ENCODE measurements around the gene HAL. TPM values are rescaled to one million over a fixed set of nuclear protein-coding genes. Genes with fewer than 3 reads are reported as not detected.
"Not testable (repeated sequence)": the region's sequence is repeated elsewhere in the genome, so short reads cannot be mapped to it uniquely, and the experiment has no call there.

Gene HAL
- total and polyA plus RNA-seq, 2 of the 13 experiments (the other 11 are each of a cell fraction or from before 2014, with no cell fraction given) = 0.89 to 37.8 TPM

- in situ Hi-C loops (cut with HindIII; ENCODE audit: extremely low pct_ligation_motif_present, low pct_unique_long_range_greater_than_20kb); H3K4me2 ChIP-seq (ENCODE audit: low read depth, low read length); BruUV-seq (replicated peaks): not testable (repeated sequence)
Observed at GRCh38 chr12:95969116-95969515, 27.0 kb downstream of the HAL start.

More at GRCh38 chr12:95969116-95969515, 27.0 kb downstream of the HAL start:
- H2AFZ ChIP-seq (ENCODE audit: low read length); H3K9me3 ChIP-seq (ENCODE audit: low read length); H3K27me3 ChIP-seq (ENCODE audit: control insufficient read depth in 1 of 2, insufficient read depth in 2 of 2, low read length in 2 of 2); FAIRE-seq; H3K4me3 ChIP-seq (replicated peaks in 1 of 3; ENCODE audit: insufficient read depth in 1 of 3, low read depth in 2 of 3, low read length in 3 of 3); H3K36me3 ChIP-seq (replicated peaks in 1 of 2; ENCODE audit: control insufficient read depth in 1 of 2, insufficient read depth in 2 of 2, low read length in 2 of 2); ATAC-seq; H3K79me2 ChIP-seq (ENCODE audit: insufficient read depth, low read length); H3K9ac ChIP-seq (ENCODE audit: insufficient read depth, low read depth, low read length); H3K27ac ChIP-seq (ENCODE audit: extremely low read length, insufficient read depth, low read length); CTCF ChIA-PET (ENCODE audit: low intra/inter-chr PET ratio, low total read pairs); H4K20me1 ChIP-seq (ENCODE audit: insufficient read depth, low read length); intact Hi-C loops (cut with micrococcal nuclease; ENCODE audit: unreplicated experiment); DNase-seq (ENCODE audit: low spot score): not testable (repeated sequence)
- POLR2A ChIA-PET = interaction anchor here (1.2 to 1.5 kb wide), 2 partner anchors 26 to 27 kb away, joined by 3 read pairs; partner anchors contain the start of genes AMDHD1, CCDC38 and HAL
- TF ChIP-seq, protein P1, sequence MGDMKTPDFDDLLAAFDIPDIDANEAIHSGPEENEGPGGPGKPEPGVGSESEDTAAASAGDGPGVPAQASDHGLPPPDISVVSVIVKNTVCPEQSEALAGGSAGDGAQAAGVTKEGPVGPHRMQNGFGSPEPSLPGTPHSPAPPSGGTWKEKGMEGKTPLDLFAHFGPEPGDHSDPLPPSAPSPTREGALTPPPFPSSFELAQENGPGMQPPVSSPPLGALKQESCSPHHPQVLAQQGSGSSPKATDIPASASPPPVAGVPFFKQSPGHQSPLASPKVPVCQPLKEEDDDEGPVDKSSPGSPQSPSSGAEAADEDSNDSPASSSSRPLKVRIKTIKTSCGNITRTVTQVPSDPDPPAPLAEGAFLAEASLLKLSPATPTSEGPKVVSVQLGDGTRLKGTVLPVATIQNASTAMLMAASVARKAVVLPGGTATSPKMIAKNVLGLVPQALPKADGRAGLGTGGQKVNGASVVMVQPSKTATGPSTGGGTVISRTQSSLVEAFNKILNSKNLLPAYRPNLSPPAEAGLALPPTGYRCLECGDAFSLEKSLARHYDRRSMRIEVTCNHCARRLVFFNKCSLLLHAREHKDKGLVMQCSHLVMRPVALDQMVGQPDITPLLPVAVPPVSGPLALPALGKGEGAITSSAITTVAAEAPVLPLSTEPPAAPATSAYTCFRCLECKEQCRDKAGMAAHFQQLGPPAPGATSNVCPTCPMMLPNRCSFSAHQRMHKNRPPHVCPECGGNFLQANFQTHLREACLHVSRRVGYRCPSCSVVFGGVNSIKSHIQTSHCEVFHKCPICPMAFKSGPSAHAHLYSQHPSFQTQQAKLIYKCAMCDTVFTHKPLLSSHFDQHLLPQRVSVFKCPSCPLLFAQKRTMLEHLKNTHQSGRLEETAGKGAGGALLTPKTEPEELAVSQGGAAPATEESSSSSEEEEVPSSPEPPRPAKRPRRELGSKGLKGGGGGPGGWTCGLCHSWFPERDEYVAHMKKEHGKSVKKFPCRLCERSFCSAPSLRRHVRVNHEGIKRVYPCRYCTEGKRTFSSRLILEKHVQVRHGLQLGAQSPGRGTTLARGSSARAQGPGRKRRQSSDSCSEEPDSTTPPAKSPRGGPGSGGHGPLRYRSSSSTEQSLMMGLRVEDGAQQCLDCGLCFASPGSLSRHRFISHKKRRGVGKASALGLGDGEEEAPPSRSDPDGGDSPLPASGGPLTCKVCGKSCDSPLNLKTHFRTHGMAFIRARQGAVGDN (CRISPR knock-in tag; IDR thresholded peaks at IDR 0.05) = peak; percentile 45
- WGBS (ENCODE audit: low lambda C conversion rate) = 98% methylated on average over 9 of the region's 28 CpGs
- peaks cover 66% of the 10 kb centered on the region for H3K4me1 ChIP-seq (ENCODE audit: insufficient read depth, low read length)
